HEK293 (cell line): ENCODE results near the gene C1QBP.
A peak's percentile ranks its signal among the peaks of the same experiment; 100 is the strongest.

Experiments
- AEBP2 ChIP-seq: fragments of 450-650 bp; formaldehyde crosslinking; IDR thresholded peaks from 2 replicates; pipeline ENCODE4 v1.5.1; 2016; ENCODE audit warnings: missing biosample characterization, missing genetic modification characterization, borderline replicate concordance
- IKZF3 ChIP-seq: fragments of 450-650 bp; IDR thresholded peaks from 2 replicates; pipeline ENCODE4 v1.5.0; 2018; ENCODE audit warnings: missing biosample characterization, mild to moderate bottlenecking, missing genetic modification characterization, moderate library complexity
- OSR2 ChIP-seq: fragments of 450-650 bp; formaldehyde crosslinking; IDR thresholded peaks from 2 replicates; pipeline ENCODE4 v1.5.1; 2016; ENCODE audit warnings: missing biosample characterization, missing genetic modification characterization
- RBAK ChIP-seq: fragments of 450-650 bp; formaldehyde crosslinking; IDR thresholded peaks from 2 replicates; pipeline ENCODE4 v1.5.1; 2016; ENCODE audit warnings: missing biosample characterization, missing genetic modification characterization
- SCRT2 ChIP-seq: fragments of 450-650 bp; formaldehyde crosslinking; IDR thresholded peaks from 2 replicates; pipeline ENCODE4 v1.5.1; 2016; ENCODE audit warnings: missing biosample characterization, missing genetic modification characterization
- SP2 ChIP-seq: fragments of 450-650 bp; formaldehyde crosslinking; IDR thresholded peaks from 2 replicates; pipeline ENCODE4 v1.5.1; 2016; ENCODE audit warnings: missing biosample characterization, missing genetic modification characterization
- ZFP69B ChIP-seq: fragments of 450-650 bp; formaldehyde crosslinking; IDR thresholded peaks from 2 replicates; pipeline ENCODE4 v1.5.1; 2016; ENCODE audit warnings: missing biosample characterization, missing genetic modification characterization
- ZNF10 ChIP-seq: fragments of 450-650 bp; formaldehyde crosslinking; IDR thresholded peaks from 2 replicates; pipeline ENCODE4 v1.5.1; 2017; ENCODE audit warnings: missing biosample characterization, missing genetic modification characterization
- ZNF121 ChIP-seq: fragments of 450-650 bp; formaldehyde crosslinking; IDR thresholded peaks from 2 replicates; pipeline ENCODE4 v1.5.1; 2016; ENCODE audit warnings: missing biosample characterization, missing genetic modification characterization
- ZNF138 ChIP-seq: fragments of 450-650 bp; formaldehyde crosslinking; IDR thresholded peaks from 2 replicates; pipeline ENCODE4 v1.5.1; 2016; ENCODE audit warnings: missing biosample characterization, missing genetic modification characterization, borderline replicate concordance
- ZNF146 ChIP-seq: fragments of 450-650 bp; formaldehyde crosslinking; IDR thresholded peaks from 2 replicates; pipeline ENCODE4 v1.5.1; 2016; ENCODE audit warnings: missing biosample characterization, missing genetic modification characterization
- ZNF148 ChIP-seq: fragments of 450-650 bp; formaldehyde crosslinking; IDR thresholded peaks from 2 replicates; pipeline ENCODE4 v1.5.0; 2017; ENCODE audit warnings: missing biosample characterization, missing genetic modification characterization, borderline replicate concordance
- ZNF19 ChIP-seq: fragments of 450-650 bp; formaldehyde crosslinking; IDR thresholded peaks from 2 replicates; pipeline ENCODE4; 2016; ENCODE audit warnings: missing biosample characterization, missing genetic modification characterization, low read depth
- ZNF202 ChIP-seq: fragments of 450-650 bp; formaldehyde crosslinking; IDR thresholded peaks from 2 replicates; pipeline ENCODE4 v1.5.1; 2016; ENCODE audit warnings: missing biosample characterization, missing genetic modification characterization, borderline replicate concordance
- ZNF211 ChIP-seq: fragments of 450-650 bp; formaldehyde crosslinking; IDR thresholded peaks from 2 replicates; pipeline ENCODE4 v1.5.1; 2016; ENCODE audit warnings: low read depth, missing biosample characterization, missing genetic modification characterization
- ZNF239 ChIP-seq: fragments of 450-650 bp; formaldehyde crosslinking; IDR thresholded peaks from 2 replicates; pipeline ENCODE4 v1.5.1; 2016; ENCODE audit warnings: missing biosample characterization, missing genetic modification characterization
- ZNF248 ChIP-seq: fragments of 450-650 bp; formaldehyde crosslinking; IDR thresholded peaks from 2 replicates; pipeline ENCODE4 v1.5.1; 2017; ENCODE audit warnings: missing biosample characterization, missing genetic modification characterization
- ZNF324 ChIP-seq: fragments of 450-650 bp; formaldehyde crosslinking; IDR thresholded peaks from 2 replicates; pipeline ENCODE4 v1.5.1; 2016; ENCODE audit warnings: missing biosample characterization, missing genetic modification characterization
- ZNF335 ChIP-seq: fragments of 450-650 bp; formaldehyde crosslinking; conservative IDR thresholded peaks from 2 replicates; pipeline ENCODE4 v1.5.1; 2016; ENCODE audit warnings: missing biosample characterization, missing genetic modification characterization
- ZNF350 ChIP-seq: fragments of 450-650 bp; formaldehyde crosslinking; IDR thresholded peaks from 2 replicates; pipeline ENCODE4 v1.5.0; 2017; ENCODE audit warnings: missing biosample characterization, mild to moderate bottlenecking, missing genetic modification characterization
- ZNF394 ChIP-seq: fragments of 450-650 bp; formaldehyde crosslinking; IDR thresholded peaks from 2 replicates; pipeline ENCODE4 v1.5.1; 2016; ENCODE audit warnings: missing biosample characterization, missing genetic modification characterization, mild to moderate bottlenecking, moderate library complexity, borderline replicate concordance
- ZNF561 ChIP-seq: fragments of 450-650 bp; IDR thresholded peaks from 2 replicates; pipeline ENCODE4 v1.5.1; 2018; ENCODE audit warnings: missing biosample characterization, missing genetic modification characterization, borderline replicate concordance
- ZNF610 ChIP-seq: fragments of 450-650 bp; formaldehyde crosslinking; IDR thresholded peaks from 2 replicates; pipeline ENCODE4 v1.5.1; 2016; ENCODE audit warnings: missing biosample characterization, missing genetic modification characterization, borderline replicate concordance
- ZNF621 ChIP-seq: fragments of 450-650 bp; formaldehyde crosslinking; IDR thresholded peaks from 2 replicates; pipeline ENCODE4 v1.5.1; 2017; ENCODE audit warnings: missing biosample characterization, missing genetic modification characterization
- ZNF623 ChIP-seq: fragments of 450-650 bp; formaldehyde crosslinking; IDR thresholded peaks from 2 replicates; pipeline ENCODE4 v1.5.1; 2016; ENCODE audit warnings: missing biosample characterization, missing genetic modification characterization
- ZNF624 ChIP-seq: fragments of 450-650 bp; formaldehyde crosslinking; IDR thresholded peaks from 2 replicates; pipeline ENCODE4 v1.5.1; 2017; ENCODE audit warnings: missing biosample characterization, missing genetic modification characterization
- ZNF664 ChIP-seq: fragments of 450-650 bp; formaldehyde crosslinking; IDR thresholded peaks from 2 replicates; pipeline ENCODE4 v1.5.1; 2016; ENCODE audit warnings: missing biosample characterization, missing genetic modification characterization
- ZNF707 ChIP-seq: fragments of 450-650 bp; formaldehyde crosslinking; IDR thresholded peaks from 2 replicates; pipeline ENCODE4 v1.5.1; 2016; ENCODE audit warnings: missing biosample characterization, missing genetic modification characterization
- ZNF76 ChIP-seq: fragments of 450-650 bp; formaldehyde crosslinking; IDR thresholded peaks from 2 replicates; pipeline ENCODE4; 2016; ENCODE audit warnings: low read depth, missing biosample characterization, missing genetic modification characterization, borderline replicate concordance
- ZNF776 ChIP-seq: fragments of 450-650 bp; formaldehyde crosslinking; IDR thresholded peaks from 2 replicates; pipeline ENCODE4 v1.5.0; 2017; ENCODE audit warnings: missing biosample characterization, missing genetic modification characterization, borderline replicate concordance
- ZNF777 ChIP-seq: fragments of 450-650 bp; formaldehyde crosslinking; IDR thresholded peaks from 2 replicates; pipeline ENCODE4 v1.5.1; 2017; ENCODE audit warnings: missing biosample characterization, missing genetic modification characterization, borderline replicate concordance
- ZNF785 ChIP-seq: fragments of 450-650 bp; formaldehyde crosslinking; IDR thresholded peaks from 2 replicates; pipeline ENCODE4 v1.5.1; 2016; ENCODE audit warnings: missing biosample characterization, missing genetic modification characterization
- ZNF830 ChIP-seq: fragments of 450-650 bp; IDR thresholded peaks from 2 replicates; pipeline ENCODE4 v1.5.0; 2018; ENCODE audit warnings: missing biosample characterization, missing genetic modification characterization, low read depth, mild to moderate bottlenecking, moderate library complexity
- TF ChIP-seq, protein P1 (sequence below): fragments of 450-650 bp; formaldehyde crosslinking; IDR thresholded peaks from 2 replicates; pipeline ENCODE4 v1.5.1; 2016; ENCODE audit warnings: missing biosample characterization, missing genetic modification characterization
- TF ChIP-seq, protein P2 (sequence below): fragments of 450-650 bp; formaldehyde crosslinking; IDR thresholded peaks from 2 replicates; pipeline ENCODE4 v1.5.1; 2017; ENCODE audit warnings: missing biosample characterization, missing genetic modification characterization

C1QBP gene

GRCh38 chr17:5413682-5414081, 25.3 kb downstream of the C1QBP start (continued):
- TF ChIP-seq IKZF3 (0 out of 2 replicates have a peak, but pooled peaks have one; percentile 24), ZNF621 (tag by site-specific recombination) (no peak), ZNF148 (tag by site-specific recombination) (no peak), ZNF335 (tag by site-specific recombination) (peak; percentile 26; the same call in 1 of the 2 replicates), ZNF394 (tag by site-specific recombination) (peak; percentile 62; the same call in 1 of the 2 replicates), SP2 (tag by site-specific recombination) (no peak), ZFP69B (0 out of 2 replicates have a peak, but pooled peaks have one; percentile 57), ZNF121 (tag by site-specific recombination) (no peak), ZNF830 (tag by site-specific recombination) (no peak), ZNF248 (tag by site-specific recombination) (no peak), ZNF324 (peak; percentile 91), ZNF777 (tag by site-specific recombination) (no peak), ZNF561 (no peak), ZNF146 (tag by site-specific recombination) (peak; percentile 66), ZNF785 (no peak), ZNF19 (tag by site-specific recombination) (no peak), ZNF10 (no peak; the same call in 1 of the 2 replicates), SCRT2 (tag by site-specific recombination) (0 out of 2 replicates have a peak, but pooled peaks have one; percentile 31), ZNF624 (tag by site-specific recombination) (no peak), RBAK (tag by site-specific recombination) (no peak), ZNF776 (tag by site-specific recombination) (no peak), ZNF664 (tag by site-specific recombination) (no peak; the same call in 1 of the 2 replicates), OSR2 (tag by site-specific recombination) (no peak), ZNF350 (tag by site-specific recombination) (no peak), ZNF138 (no peak), ZNF76 (tag by site-specific recombination) (0 out of 2 replicates have a peak, but pooled peaks have one; percentile 25), ZNF610 (tag by site-specific recombination) (no peak), ZNF211 (no peak), ZNF623 (tag by site-specific recombination) (no peak), AEBP2 (no peak), ZNF239 (tag by site-specific recombination) (no peak), ZNF707 (tag by site-specific recombination) (no peak), ZNF202 (no peak)
- TF ChIP-seq, protein P1, sequence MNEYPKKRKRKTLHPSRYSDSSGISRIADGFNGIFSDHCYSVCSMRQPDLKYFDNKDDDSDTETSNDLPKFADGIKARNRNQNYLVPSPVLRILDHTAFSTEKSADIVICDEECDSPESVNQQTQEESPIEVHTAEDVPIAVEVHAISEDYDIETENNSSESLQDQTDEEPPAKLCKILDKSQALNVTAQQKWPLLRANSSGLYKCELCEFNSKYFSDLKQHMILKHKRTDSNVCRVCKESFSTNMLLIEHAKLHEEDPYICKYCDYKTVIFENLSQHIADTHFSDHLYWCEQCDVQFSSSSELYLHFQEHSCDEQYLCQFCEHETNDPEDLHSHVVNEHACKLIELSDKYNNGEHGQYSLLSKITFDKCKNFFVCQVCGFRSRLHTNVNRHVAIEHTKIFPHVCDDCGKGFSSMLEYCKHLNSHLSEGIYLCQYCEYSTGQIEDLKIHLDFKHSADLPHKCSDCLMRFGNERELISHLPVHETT (tag by site-specific recombination) = peak; percentile 86
- TF ChIP-seq, protein P2, sequence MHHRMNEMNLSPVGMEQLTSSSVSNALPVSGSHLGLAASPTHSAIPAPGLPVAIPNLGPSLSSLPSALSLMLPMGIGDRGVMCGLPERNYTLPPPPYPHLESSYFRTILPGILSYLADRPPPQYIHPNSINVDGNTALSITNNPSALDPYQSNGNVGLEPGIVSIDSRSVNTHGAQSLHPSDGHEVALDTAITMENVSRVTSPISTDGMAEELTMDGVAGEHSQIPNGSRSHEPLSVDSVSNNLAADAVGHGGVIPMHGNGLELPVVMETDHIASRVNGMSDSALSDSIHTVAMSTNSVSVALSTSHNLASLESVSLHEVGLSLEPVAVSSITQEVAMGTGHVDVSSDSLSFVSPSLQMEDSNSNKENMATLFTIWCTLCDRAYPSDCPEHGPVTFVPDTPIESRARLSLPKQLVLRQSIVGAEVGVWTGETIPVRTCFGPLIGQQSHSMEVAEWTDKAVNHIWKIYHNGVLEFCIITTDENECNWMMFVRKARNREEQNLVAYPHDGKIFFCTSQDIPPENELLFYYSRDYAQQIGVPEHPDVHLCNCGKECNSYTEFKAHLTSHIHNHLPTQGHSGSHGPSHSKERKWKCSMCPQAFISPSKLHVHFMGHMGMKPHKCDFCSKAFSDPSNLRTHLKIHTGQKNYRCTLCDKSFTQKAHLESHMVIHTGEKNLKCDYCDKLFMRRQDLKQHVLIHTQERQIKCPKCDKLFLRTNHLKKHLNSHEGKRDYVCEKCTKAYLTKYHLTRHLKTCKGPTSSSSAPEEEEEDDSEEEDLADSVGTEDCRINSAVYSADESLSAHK (tag by site-specific recombination) = 0 out of 2 replicates have a peak, but pooled peaks have one; percentile 45
